Stomach (tissue), 9 donors: Measurements from ENCODE around the gene LSR. TPM values are rescaled to one million over a fixed set of nuclear protein-coding genes. Genes with fewer than 3 reads are reported as not detected.

Experiments
- DNase-seq, 2 donors: peaks; one replicate each; pipeline versions ENCODE4 v3.0.0 to v3.0.0-alpha.2; 2013 to 2019
- H3K27ac ChIP-seq, 5 donors: fragments of 200-600 bp in 4 of 5; sonication (generic) in 4 of 5; one replicate each; pipeline ENCODE4 v1.5.1; 2013 to 2019; ENCODE audit warnings: mild to moderate bottlenecking in 1 of 5, moderate library complexity in 1 of 5
- H3K27me3 ChIP-seq, 3 donors: fragments of 200-600 bp; sonication (generic); one replicate each; pipeline ENCODE4 v1.5.1; 2017 to 2019; ENCODE audit warnings: mixed run types in 1 of 3
- H3K36me3 ChIP-seq, 4 donors: fragments of 200-600 bp; sonication (generic); 1 replicate in 3 of 4; 2 replicates in 1 of 4; pipeline ENCODE4 v1.5.1; 2016 to 2019
- H3K4me1 ChIP-seq, 4 donors: fragments of 200-600 bp; sonication (generic); one replicate each; pipeline ENCODE4 v1.5.1; 2016 to 2019
- H3K4me3 ChIP-seq, 4 donors: fragments of 200-600 bp; sonication (generic) in 3 of 4; one replicate each; pipeline ENCODE4 v1.5.1; 2016 to 2019; ENCODE audit warnings: mild to moderate bottlenecking in 1 of 4
- H3K9me3 ChIP-seq, 4 donors: fragments of 200-600 bp; sonication (generic); one replicate each; pipeline ENCODE4 v1.5.1; 2016 to 2019
- CTCF ChIP-seq, 7 experiments: fragments of 450-650 bp in 4 of 7; fragments of 200-600 bp in 3 of 7; sonication (generic) in 3 of 7; IDR thresholded peaks; one replicate each; pipeline ENCODE4 v1.5.1; 2016 to 2019; ENCODE audit warnings: antibody characterized with exemption in 7 of 7, control low read depth in 2 of 7, mild to moderate bottlenecking in 1 of 7
- EP300 ChIP-seq: sonication (generic); formaldehyde crosslinking; IDR thresholded peaks from one replicate; pipeline ENCODE4 v1.6.1; 2017; ENCODE audit warnings: antibody characterized with exemption
- POLR2A ChIP-seq, 4 donors: fragments of 450-650 bp; IDR thresholded peaks; one replicate each; pipeline ENCODE4 v1.6.1; 2016; ENCODE audit warnings: antibody characterized with exemption in 4 of 4, control low read depth in 2 of 4, mild to moderate bottlenecking in 1 of 4, moderate library complexity in 1 of 4
- POLR2AphosphoS5 ChIP-seq, 3 donors: sonication (generic); formaldehyde crosslinking; IDR thresholded peaks; one replicate each; pipeline ENCODE4 v1.6.1; 2016; ENCODE audit warnings: antibody characterized with exemption in 3 of 3
- WGBS, 5 donors: extraction: QIAGEN DNeasy Blood & Tissue Kit in 3 of 5; methylation state at CpG; one replicate each; pipeline versions ENCODE4 v1.1.5 to v1.1.7; 2013 to 2018; 5-methylcytosine and 5-hydroxymethylcytosine counted together
- intact Hi-C: fragments of 100-400 bp; cut with DNase I; formaldehyde crosslinking; loops from one replicate; pipeline ENCODE4 v1.15.1; 2023; ENCODE audit warnings: low total_unique reads
- polyA plus RNA-seq, 3 donors: library from polyadenylated mRNA; stranded (reverse); fragments of 200-250 nt; gene quantifications; one replicate each; pipeline ENCODE4 v1.2.3, GENCODE V29; 2013
- total RNA-seq, 5 donors: library from RNA; depleted of rRNA; stranded (reverse); fragments of >200 nt; gene quantifications; one replicate each; pipeline versions ENCODE4 v1.1.0 to v1.2.3, GENCODE V29; 2014 to 2016
- donor health status: healthy with polysubstance abuse.
- donor health status: Bipolar disorder and iron deficiency.
- donor health status: healthy.

LSR gene
- total and polyA plus RNA-seq, 8 donors: 17.9 to 174 (median 78.6) TPM

GRCh38 chr19:35204799-35205732 lies 43.7 kb upstream of the LSR start:
- DNase-seq: peak in 1 of 2 donors; percentile 50
- intact Hi-C loops: no loop called here
- H3K27ac ChIP-seq: peak overlapping the region in 2 of 5 donors; percentile 34 to 64

GRCh38 chr19:35205733-35206323 lies 43.0 kb upstream of the LSR start:
- Histone ChIP-seq H3K9me3 (no peaks in the 10 kb centered on the region), H3K4me1 (peaks cover 3 to 23% (median 19%) of the 10 kb centered on the region in 4 donors), H3K36me3 (no peaks in the 10 kb centered on the region), H3K27ac (peak overlapping the region in 3 of 5 donors; percentile 22 to 64 (median 34)), H3K27me3 (no peaks in the 10 kb centered on the region), H3K4me3 (no peak overlapping the region)
- intact Hi-C loops: no loop called here
- WGBS, 5 donors: 41 to 61% (median 43%) methylated on average over 6 of the region's 6 CpGs
- DNase-seq: no peak
- TF ChIP-seq EP300 (no peak), POLR2A (IDR thresholded peaks at IDR 0.05) (no peak), POLR2AphosphoS5 (IDR thresholded peaks at IDR 0.05) (no peak), CTCF (IDR thresholded peaks at IDR 0.05) (no peak)

More at GRCh38 chr19:35204799-35205732, 43.7 kb upstream of the LSR start:
- Histone ChIP-seq H3K27me3 (no peaks in the 10 kb centered on the region), H3K4me3 (no peak overlapping the region), H3K36me3 (no peaks in the 10 kb centered on the region), H3K4me1 (peaks cover 3 to 26% (median 19%) of the 10 kb centered on the region in 4 donors), H3K9me3 (no peaks in the 10 kb centered on the region)
- TF ChIP-seq POLR2A (IDR thresholded peaks at IDR 0.05) (no peak), CTCF (IDR thresholded peaks at IDR 0.05) (no peak)
- WGBS, 5 donors: 67 to 78% (median 77%) methylated on average over 13 of the region's 13 CpGs

- WGBS, 5 donors: 18 to 34% (median 26%) methylated on average over 5 of the region's 5 CpGs
- H3K27ac ChIP-seq: peak overlapping the region in 2 of 5 donors; percentile 22 to 64
- DNase-seq: peak in 1 of 2 donors; percentile 48
- no peaks in the 10 kb centered on the region for H3K27me3 ChIP-seq
- peaks cover 3 to 23% (median 19%) of the 10 kb centered on the region in 4 donors for H3K4me1 ChIP-seq
- intact Hi-C loops: no loop called here
- no peak overlapping the region for H3K4me3 ChIP-seq
- no peaks in the 10 kb centered on the region for H3K36me3 ChIP-seq
- TF ChIP-seq EP300: no peak
- TF ChIP-seq POLR2AphosphoS5 (IDR thresholded peaks at IDR 0.05): peak in 1 of 3 donors; percentile 35
- no peak for TF ChIP-seq CTCF (IDR thresholded peaks at IDR 0.05)
- no peaks in the 10 kb centered on the region for H3K9me3 ChIP-seq
Measured at GRCh38 chr19:35206379-35206778, 42.4 kb upstream of the LSR start.

- no peaks in the 10 kb centered on the region for H3K36me3 ChIP-seq
- 88 to 100% (median 95%) methylated on average over 1 of the region's 1 CpG for WGBS, 5 donors
- TF ChIP-seq POLR2A (IDR thresholded peaks at IDR 0.05): no peak
- no peak for TF ChIP-seq CTCF (IDR thresholded peaks at IDR 0.05)
- no peak for TF ChIP-seq EP300
- no peak for TF ChIP-seq POLR2AphosphoS5 (IDR thresholded peaks at IDR 0.05)
- peak overlapping the region in 2 of 5 donors; percentile 18 to 64 for H3K27ac ChIP-seq
- no peak overlapping the region for H3K4me3 ChIP-seq
- intact Hi-C loops: no loop called here
- no peaks in the 10 kb centered on the region for H3K27me3 ChIP-seq
- peaks cover 3 to 23% (median 19%) of the 10 kb centered on the region in 4 donors for H3K4me1 ChIP-seq
- DNase-seq: peak in 1 of 2 donors; percentile 10
- no peaks in the 10 kb centered on the region for H3K9me3 ChIP-seq
Measured at GRCh38 chr19:35206855-35207254, 41.9 kb upstream of the LSR start.
